Measurements from ENCODE around the gene UBA6. TPM values are rescaled to one million over a fixed set of nuclear protein-coding genes. Genes with fewer than 3 reads are reported as not detected.
"Not testable (repeated sequence)": the region's sequence is repeated elsewhere in the genome, so short reads cannot be mapped to it uniquely, and the experiment has no call there.

UBA6 gene
- total RNA-seq, 4 donors from 2014 or later, result 49.4 to 81.9 (median 56.3) TPM

DNA sequence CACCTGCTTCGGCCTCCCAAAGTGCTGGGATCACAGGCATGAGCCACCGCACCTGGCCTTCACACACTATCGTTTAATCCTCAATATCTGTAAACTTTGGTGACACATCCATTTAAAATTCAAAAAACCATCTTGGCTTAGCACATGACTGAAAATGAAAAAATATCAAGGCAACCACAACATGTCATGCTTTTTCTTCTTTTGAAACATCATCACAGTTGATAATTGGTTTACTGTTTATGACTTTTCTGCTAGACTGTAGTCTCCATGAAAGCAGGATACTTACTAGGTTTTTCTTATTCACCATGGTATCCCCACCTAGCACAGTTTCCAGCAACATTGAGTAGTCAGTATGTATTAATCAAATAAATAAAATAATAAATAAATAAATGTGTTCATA lies 42.2 kb upstream of the UBA6 start:
- no peaks in the 10 kb centered on the region for H3K36me3 ChIP-seq
- H3K9me3 ChIP-seq, result no peaks in the 10 kb centered on the region
- WGBS, result 94% methylated on average over 3 of the region's 3 CpGs
- H3K4me3 ChIP-seq, result no peak overlapping the region
- H3K4me1 ChIP-seq, result no peaks in the 10 kb centered on the region
- H3K27ac ChIP-seq, result no peak overlapping the region
- no peak for DNase-seq (ENCODE audit: low spot score in 2 of 2)
- no peaks in the 10 kb centered on the region for H3K27me3 ChIP-seq
- TF ChIP-seq EP300 (IDR thresholded peaks at IDR 0.05), result no peak
- no peak for TF ChIP-seq POLR2A (IDR thresholded peaks at IDR 0.05)
- TF ChIP-seq, protein P1, sequence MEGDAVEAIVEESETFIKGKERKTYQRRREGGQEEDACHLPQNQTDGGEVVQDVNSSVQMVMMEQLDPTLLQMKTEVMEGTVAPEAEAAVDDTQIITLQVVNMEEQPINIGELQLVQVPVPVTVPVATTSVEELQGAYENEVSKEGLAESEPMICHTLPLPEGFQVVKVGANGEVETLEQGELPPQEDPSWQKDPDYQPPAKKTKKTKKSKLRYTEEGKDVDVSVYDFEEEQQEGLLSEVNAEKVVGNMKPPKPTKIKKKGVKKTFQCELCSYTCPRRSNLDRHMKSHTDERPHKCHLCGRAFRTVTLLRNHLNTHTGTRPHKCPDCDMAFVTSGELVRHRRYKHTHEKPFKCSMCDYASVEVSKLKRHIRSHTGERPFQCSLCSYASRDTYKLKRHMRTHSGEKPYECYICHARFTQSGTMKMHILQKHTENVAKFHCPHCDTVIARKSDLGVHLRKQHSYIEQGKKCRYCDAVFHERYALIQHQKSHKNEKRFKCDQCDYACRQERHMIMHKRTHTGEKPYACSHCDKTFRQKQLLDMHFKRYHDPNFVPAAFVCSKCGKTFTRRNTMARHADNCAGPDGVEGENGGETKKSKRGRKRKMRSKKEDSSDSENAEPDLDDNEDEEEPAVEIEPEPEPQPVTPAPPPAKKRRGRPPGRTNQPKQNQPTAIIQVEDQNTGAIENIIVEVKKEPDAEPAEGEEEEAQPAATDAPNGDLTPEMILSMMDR (IDR thresholded peaks at IDR 0.05), result no peak
- no peak for TF ChIP-seq POLR2AphosphoS5 (IDR thresholded peaks at IDR 0.05)

DNA sequence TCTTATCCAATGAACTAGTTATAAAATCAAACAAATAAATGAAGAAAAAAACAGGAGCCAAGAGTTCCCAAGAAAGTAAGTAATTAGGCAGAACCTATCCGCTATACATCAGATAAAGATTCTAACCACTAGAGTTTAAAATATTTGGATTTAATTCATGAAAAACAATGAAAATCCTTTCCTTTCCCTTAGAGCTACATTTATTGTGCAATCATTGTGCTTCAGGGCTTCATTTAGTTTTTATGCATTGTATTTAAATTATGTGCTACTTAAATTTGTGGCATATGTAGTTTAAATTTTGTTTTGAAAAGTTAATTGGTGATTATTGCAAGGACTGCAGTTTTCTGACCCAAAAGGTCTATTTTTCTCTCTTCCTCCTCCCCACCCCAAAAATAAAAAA lies 35.3 kb upstream of the UBA6 start:
- Histone ChIP-seq H3K27ac (no peak overlapping the region), H3K36me3 (no peaks in the 10 kb centered on the region), H3K4me1 (no peaks in the 10 kb centered on the region), H3K27me3 (no peaks in the 10 kb centered on the region), H3K4me3 (no peak overlapping the region), H3K9me3 (no peaks in the 10 kb centered on the region)
- no peak for DNase-seq (ENCODE audit: low spot score in 2 of 2)
- 81% methylated on average over 1 of the region's 1 CpG for WGBS
- TF ChIP-seq EP300 (IDR thresholded peaks at IDR 0.05), result no peak

DNA sequence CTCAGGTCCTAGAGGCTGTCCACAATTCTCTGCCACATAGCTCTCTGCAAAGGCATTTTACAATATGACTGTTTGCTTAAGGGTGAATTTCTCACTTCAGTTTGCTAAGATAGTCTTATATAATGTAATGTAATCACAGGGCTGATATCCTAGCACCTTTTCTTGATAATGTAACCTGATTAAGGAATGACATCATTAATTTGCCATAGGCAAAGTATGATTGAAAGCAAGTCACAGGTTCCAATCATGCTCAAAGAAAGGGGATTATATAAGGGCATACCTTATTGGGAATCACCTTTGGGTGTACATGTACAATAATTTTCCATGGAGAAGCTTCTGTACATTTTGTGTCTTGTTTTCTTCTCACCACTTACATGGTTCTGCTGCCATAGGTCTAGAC lies 34.4 kb upstream of the UBA6 start:
- Histone ChIP-seq H3K36me3 (no peaks in the 10 kb centered on the region), H3K9me3 (no peaks in the 10 kb centered on the region), H3K27ac (no peak overlapping the region), H3K27me3 (no peaks in the 10 kb centered on the region), H3K4me3 (no peak overlapping the region), H3K4me1 (no peaks in the 10 kb centered on the region)
- TF ChIP-seq EP300 (IDR thresholded peaks at IDR 0.05) (no peak), POLR2AphosphoS5 (IDR thresholded peaks at IDR 0.05) (no peak), POLR2A (IDR thresholded peaks at IDR 0.05) (no peak)
- TF ChIP-seq, protein P1 (IDR thresholded peaks at IDR 0.05), result no peak
- DNase-seq (ENCODE audit: low spot score in 2 of 2), result no peak

DNA sequence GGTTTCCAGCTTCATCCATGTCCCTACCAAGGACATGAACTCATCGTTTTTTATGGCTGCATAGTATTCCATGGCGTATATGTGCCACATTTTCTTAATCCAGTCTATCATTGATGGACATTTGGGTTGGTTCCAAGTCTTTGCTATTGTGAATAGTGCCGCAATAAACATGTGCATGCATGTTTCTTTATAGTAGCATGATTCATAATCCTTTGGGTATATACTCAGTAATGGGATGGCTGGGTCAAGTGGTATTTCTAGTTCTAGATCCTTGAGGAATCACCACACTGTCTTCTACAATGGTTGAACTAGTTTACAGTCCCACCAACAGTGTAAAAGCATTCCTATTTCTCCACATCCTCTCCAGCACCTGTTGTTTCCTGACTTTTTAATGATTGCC lies 29.6 kb upstream of the UBA6 start:
- H3K27ac ChIP-seq; H3K4me3 ChIP-seq; H3K9me3 ChIP-seq; H3K27me3 ChIP-seq; DNase-seq (ENCODE audit: low spot score in 2 of 2); H3K4me1 ChIP-seq; H3K36me3 ChIP-seq: not testable (repeated sequence)
- 90% methylated on average over 3 of the region's 3 CpGs for WGBS

DNA sequence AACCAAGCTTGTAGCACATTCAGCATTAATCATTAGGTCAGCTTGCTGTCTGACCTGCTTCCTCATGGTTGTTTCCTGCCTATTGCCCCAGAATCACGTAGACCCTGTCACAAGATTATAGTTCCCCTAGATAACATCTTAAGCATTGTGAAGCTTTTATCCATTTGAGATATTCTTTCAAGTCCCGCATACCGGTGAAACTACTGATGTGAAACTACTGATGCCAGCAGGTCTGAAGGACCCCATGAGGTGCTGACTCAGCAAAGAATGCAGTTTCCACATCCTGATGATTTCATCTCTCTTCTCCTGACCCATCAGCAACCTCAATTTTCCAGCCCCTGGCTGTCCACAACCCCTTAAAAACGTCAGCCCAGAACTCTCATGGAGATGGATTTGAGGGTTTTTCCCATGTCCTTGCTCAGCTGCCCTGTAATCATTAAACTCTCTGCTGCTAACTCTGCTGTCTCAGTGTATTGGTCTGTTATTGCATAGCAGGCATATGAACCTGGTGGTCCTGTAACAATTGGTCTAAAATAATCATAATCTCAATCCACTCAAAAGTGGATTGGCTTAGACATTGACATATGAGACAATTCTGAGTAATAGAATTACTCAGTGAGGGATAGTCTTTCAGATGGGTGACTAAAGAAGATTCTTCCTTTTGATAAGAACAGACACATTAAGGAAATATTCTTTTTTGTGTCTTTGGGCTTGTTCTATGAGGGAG lies 26.3 kb upstream of the UBA6 start:
- TF ChIP-seq POLR2AphosphoS5 (IDR thresholded peaks at IDR 0.05), result no peak
- TF ChIP-seq POLR2A (IDR thresholded peaks at IDR 0.05), result no peak
- TF ChIP-seq, protein P1 (IDR thresholded peaks at IDR 0.05), result no peak
- TF ChIP-seq EP300 (IDR thresholded peaks at IDR 0.05), result no peak
- Histone ChIP-seq H3K4me1 (peaks cover 3% of the 10 kb centered on the region), H3K4me3 (no peak overlapping the region), H3K36me3 (no peaks in the 10 kb centered on the region), H3K27me3 (no peaks in the 10 kb centered on the region), H3K27ac (no peak overlapping the region), H3K9me3 (no peaks in the 10 kb centered on the region)
- no peak for DNase-seq (ENCODE audit: low spot score in 2 of 2)
- WGBS, result 65% methylated on average over 4 of the region's 4 CpGs

DNA sequence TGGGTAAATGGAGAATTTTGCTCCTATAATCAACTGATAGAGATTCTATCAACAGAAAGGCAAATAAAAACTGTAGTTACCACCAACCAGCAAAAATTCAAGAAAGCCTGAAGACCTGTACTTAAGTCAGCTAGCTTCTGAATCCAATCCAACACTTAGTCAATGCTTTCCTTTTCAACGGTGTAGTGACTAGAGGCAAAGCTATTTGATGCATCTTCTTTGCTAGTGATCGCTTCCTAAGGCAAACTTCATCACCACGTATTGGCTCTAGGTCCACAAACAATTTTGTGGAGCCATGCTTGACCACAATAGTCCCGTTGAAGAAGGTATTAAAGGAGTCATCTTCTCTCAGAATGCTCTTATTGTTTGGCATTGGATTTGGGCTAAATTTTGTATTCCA lies 25.0 kb upstream of the UBA6 start:
- H3K4me3 ChIP-seq, result no peak overlapping the region
- H3K4me1 ChIP-seq, result peaks cover 3% of the 10 kb centered on the region
- no peak overlapping the region for H3K27ac ChIP-seq
- H3K9me3 ChIP-seq, result no peaks in the 10 kb centered on the region
- peaks cover 1% of the 10 kb centered on the region for H3K36me3 ChIP-seq
- no peak for TF ChIP-seq POLR2AphosphoS5 (IDR thresholded peaks at IDR 0.05)
- TF ChIP-seq, protein P1 (IDR thresholded peaks at IDR 0.05), result no peak
- TF ChIP-seq EP300 (IDR thresholded peaks at IDR 0.05), result no peak
- no peak for TF ChIP-seq POLR2A (IDR thresholded peaks at IDR 0.05)
- WGBS, result 77% methylated on average over 4 of the region's 4 CpGs
- DNase-seq (ENCODE audit: low spot score in 2 of 2), result no peak
- H3K27me3 ChIP-seq, result no peaks in the 10 kb centered on the region

Data from suprapubic skin (tissue), 4 donors.